Gastroesophageal sphincter (tissue), 3 donors: ENCODE results near the gene ARRDC3.

Experiments used
- CTCF ChIP-seq, 4 experiments: fragments of 200-600 bp in 2 of 4; fragments of 450-650 bp in 2 of 4; sonication (generic) in 1 of 4; IDR thresholded peaks; one replicate each; pipeline ENCODE4 v1.5.1; 2017 to 2019; ENCODE audit warnings: antibody characterized with exemption in 4 of 4, mild to moderate bottlenecking in 2 of 4, moderate library complexity in 2 of 4
- EP300 ChIP-seq: sonication (generic); formaldehyde crosslinking; IDR thresholded peaks from one replicate; pipeline ENCODE4 v1.6.1; 2017; ENCODE audit warnings: antibody characterized with exemption, mild to moderate bottlenecking
- POLR2A ChIP-seq, 2 donors: fragments of 450-650 bp; IDR thresholded peaks; one replicate each; pipeline ENCODE4 v1.6.1; 2017; ENCODE audit warnings: antibody characterized with exemption in 2 of 2, mild to moderate bottlenecking in 2 of 2, moderate library complexity in 1 of 2
- POLR2AphosphoS5 ChIP-seq: sonication (generic); formaldehyde crosslinking; IDR thresholded peaks from one replicate; pipeline ENCODE4 v1.6.1; 2017; ENCODE audit warnings: antibody characterized with exemption

- no peak for TF ChIP-seq CTCF (IDR thresholded peaks at IDR 0.05)
- no peak for TF ChIP-seq POLR2AphosphoS5
- no peak for TF ChIP-seq EP300
- TF ChIP-seq POLR2A (IDR thresholded peaks at IDR 0.05), result no peak
These were observed 3.0 kb upstream of the ARRDC3 start for GRCh38 chr5:91386120-91386519.
